ENCODE data around the gene CADM2. TPM values are rescaled to one million over a fixed set of nuclear protein-coding genes. Genes with fewer than 3 reads are reported as not detected.

CADM2 gene
- total and polyA plus RNA-seq, 3 donors from 2014 or later: 1.3 to 4.0 (median 2.7) TPM

DNA sequence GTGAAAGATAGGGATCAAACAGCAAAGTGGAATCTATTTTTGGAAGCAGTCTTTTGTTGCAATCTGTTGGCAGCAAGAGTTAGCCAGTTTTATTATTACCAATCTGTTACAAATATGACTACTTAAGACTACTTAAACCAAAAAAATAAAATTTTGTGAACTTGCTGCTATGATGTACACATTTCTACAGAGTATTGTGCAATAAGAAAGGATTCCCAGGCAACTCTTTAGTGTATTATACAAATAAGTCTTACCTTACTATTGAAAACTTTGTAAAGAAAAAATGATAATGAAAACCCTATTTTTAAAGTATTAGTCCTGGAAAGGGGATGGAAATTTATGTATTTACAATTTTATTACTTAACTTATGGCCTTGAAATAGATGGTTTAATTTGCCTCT, 44.7 kb downstream of the CADM2 start:
- Histone ChIP-seq H3K4me3 (no peak overlapping the region), H3K9me3 (no peaks in the 10 kb centered on the region), H3K27me3 (no peaks in the 10 kb centered on the region), H3K36me3 (ENCODE audit: low read depth, missing control alignments) (no peaks in the 10 kb centered on the region), H3K27ac (no peak overlapping the region), H3K4me1 (no peaks in the 10 kb centered on the region)
- intact Hi-C loops (cut with DNase I; ENCODE audit: low total_unique reads): no loop called here
- TF ChIP-seq POLR2A (IDR thresholded peaks at IDR 0.05): no peak
- TF ChIP-seq, protein P1, sequence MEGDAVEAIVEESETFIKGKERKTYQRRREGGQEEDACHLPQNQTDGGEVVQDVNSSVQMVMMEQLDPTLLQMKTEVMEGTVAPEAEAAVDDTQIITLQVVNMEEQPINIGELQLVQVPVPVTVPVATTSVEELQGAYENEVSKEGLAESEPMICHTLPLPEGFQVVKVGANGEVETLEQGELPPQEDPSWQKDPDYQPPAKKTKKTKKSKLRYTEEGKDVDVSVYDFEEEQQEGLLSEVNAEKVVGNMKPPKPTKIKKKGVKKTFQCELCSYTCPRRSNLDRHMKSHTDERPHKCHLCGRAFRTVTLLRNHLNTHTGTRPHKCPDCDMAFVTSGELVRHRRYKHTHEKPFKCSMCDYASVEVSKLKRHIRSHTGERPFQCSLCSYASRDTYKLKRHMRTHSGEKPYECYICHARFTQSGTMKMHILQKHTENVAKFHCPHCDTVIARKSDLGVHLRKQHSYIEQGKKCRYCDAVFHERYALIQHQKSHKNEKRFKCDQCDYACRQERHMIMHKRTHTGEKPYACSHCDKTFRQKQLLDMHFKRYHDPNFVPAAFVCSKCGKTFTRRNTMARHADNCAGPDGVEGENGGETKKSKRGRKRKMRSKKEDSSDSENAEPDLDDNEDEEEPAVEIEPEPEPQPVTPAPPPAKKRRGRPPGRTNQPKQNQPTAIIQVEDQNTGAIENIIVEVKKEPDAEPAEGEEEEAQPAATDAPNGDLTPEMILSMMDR (IDR thresholded peaks at IDR 0.05): no peak
- no peak for DNase-seq

DNA sequence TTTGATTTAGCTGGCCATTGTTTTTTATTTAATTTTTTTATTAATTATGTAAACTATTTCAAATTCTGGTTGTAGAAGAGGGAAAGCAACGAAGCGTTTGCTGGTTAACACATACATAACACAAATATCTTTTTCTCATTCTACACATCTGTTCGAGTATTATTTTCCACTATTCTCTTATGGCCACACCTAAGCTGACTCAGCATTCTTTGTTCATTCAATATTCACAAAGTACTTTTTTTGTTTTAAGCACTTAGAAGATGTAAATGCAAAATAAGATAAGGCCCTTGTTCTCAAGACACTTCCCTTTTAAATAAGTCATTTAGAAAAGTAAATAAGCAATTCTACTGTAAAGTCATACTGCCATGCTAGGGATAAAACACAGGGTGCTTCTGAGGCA, 45.4 kb downstream of the CADM2 start:
- H3K27ac ChIP-seq: no peak overlapping the region
- 89 to 94% methylated on average over 3 of the region's 3 CpGs for WGBS, 2 donors
- no peak for DNase-seq
- no peaks in the 10 kb centered on the region for H3K27me3 ChIP-seq
- no peaks in the 10 kb centered on the region for H3K9me3 ChIP-seq
- TF ChIP-seq POLR2A (IDR thresholded peaks at IDR 0.05): no peak
- TF ChIP-seq, protein P1 (IDR thresholded peaks at IDR 0.05): no peak
- no peak overlapping the region for H3K4me3 ChIP-seq
- H3K4me1 ChIP-seq: no peaks in the 10 kb centered on the region
- intact Hi-C loops (cut with DNase I; ENCODE audit: low total_unique reads): no loop called here
- no peaks in the 10 kb centered on the region for H3K36me3 ChIP-seq (ENCODE audit: low read depth, missing control alignments)

DNA sequence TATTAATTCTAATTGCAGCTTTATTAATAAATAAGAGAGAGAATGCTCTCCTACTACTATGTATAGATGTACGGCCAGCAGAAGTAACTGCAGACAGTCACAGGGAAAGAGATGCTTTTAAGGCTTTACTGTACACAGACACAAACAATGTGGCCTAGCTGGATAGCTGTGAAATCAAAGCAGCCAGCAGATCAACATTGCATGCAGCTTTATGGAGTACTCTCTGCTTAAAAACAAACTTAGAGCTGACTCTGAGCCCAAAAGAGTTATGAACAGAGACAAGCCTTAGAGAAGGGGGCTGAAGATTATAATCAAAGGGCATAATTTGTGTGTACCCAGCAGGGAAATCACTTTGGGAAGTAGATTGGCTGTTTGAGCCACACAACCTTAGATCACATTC, 47.2 kb downstream of the CADM2 start:
- H3K9me3 ChIP-seq: no peaks in the 10 kb centered on the region
- 88 to 95% methylated on average over 1 of the region's 1 CpG for WGBS, 2 donors
- H3K4me3 ChIP-seq: no peak overlapping the region
- no peak for DNase-seq
- H3K4me1 ChIP-seq: no peaks in the 10 kb centered on the region
- TF ChIP-seq POLR2A (IDR thresholded peaks at IDR 0.05): no peak
- TF ChIP-seq, protein P1 (IDR thresholded peaks at IDR 0.05): no peak
- no peaks in the 10 kb centered on the region for H3K36me3 ChIP-seq (ENCODE audit: low read depth, missing control alignments)
- H3K27ac ChIP-seq: no peak overlapping the region
- intact Hi-C loops (cut with DNase I; ENCODE audit: low total_unique reads): no loop called here
- no peaks in the 10 kb centered on the region for H3K27me3 ChIP-seq

DNA sequence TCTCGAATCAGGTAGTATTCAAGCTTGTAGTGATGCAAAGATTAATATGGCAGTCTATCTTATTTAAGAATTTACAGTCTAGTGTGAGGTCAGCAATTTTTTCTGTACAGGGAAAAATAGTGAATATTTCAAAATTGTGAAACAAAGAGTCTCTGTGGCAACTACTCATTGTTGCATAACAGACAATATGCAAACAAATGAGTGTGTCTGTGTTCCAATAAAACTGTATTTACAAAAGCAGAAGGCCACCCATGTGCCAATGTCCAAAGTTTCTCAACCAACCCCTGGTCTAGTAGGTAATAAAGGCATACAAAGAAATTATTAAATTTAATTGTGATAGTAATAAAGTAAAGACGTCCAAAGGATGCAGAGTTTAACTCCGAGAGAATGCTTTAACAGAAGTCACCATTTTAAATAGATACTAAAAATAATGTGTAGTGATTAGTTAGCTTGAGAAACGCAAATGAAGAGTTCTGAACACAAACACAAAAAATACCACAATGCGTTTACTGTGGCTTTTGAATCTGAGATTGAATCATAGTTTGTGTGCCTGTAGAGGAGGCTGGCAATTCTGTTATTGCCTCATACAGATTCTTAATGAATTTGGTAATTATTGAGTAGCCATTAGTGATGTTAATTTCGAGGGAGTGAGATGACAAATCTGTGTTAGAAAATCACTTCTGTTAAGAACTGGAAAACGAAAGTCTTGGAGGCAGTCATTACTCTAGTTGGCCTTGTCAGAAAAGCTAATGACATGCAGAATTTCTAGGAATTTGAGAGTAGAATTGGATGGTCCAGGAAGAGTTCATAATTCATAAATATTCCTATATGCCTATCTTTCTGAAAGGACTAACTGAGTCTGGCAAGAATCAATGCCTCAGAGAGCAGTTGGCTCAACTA, 48.7 kb downstream of the CADM2 start:
- 83 to 85% methylated on average over 7 of the region's 7 CpGs for WGBS, 2 donors
- H3K4me1 ChIP-seq: no peaks in the 10 kb centered on the region
- no peaks in the 10 kb centered on the region for H3K36me3 ChIP-seq (ENCODE audit: low read depth, missing control alignments)
- no peak overlapping the region for H3K27ac ChIP-seq
- no peak overlapping the region for H3K4me3 ChIP-seq
- intact Hi-C loops (cut with DNase I; ENCODE audit: low total_unique reads): no loop called here
- no peak for DNase-seq
- TF ChIP-seq, protein P1 (IDR thresholded peaks at IDR 0.05): no peak
- TF ChIP-seq POLR2A (IDR thresholded peaks at IDR 0.05): no peak
- H3K9me3 ChIP-seq: no peaks in the 10 kb centered on the region
- no peaks in the 10 kb centered on the region for H3K27me3 ChIP-seq

DNA sequence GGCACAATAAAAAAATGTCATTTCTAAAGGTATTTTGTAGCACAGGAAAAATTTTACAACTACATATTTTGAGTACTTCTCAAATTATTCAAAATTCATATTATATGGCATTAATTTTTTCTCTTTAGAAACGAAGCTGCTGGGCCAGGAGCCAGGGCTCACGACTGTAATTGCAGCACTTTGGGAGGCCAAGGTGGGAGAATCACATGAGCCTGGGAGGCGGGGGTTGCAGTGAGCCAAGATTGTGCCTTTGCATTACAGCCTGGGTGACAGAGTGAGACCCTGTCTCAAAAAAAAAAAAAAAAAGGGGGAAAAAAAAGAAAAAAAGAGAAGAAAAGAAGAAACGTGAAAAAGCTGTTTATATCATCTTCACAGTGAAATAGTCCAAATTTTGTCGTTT, 62.0 kb downstream of the CADM2 start:
- TF ChIP-seq, protein P1 (IDR thresholded peaks at IDR 0.05): no peak
- TF ChIP-seq POLR2A (IDR thresholded peaks at IDR 0.05): no peak
- H3K4me3 ChIP-seq: no peak overlapping the region
- no peaks in the 10 kb centered on the region for H3K36me3 ChIP-seq (ENCODE audit: low read depth, missing control alignments)
- no peaks in the 10 kb centered on the region for H3K27me3 ChIP-seq
- WGBS, 2 donors: 68 to 72% methylated on average over 5 of the region's 5 CpGs
- no peaks in the 10 kb centered on the region for H3K4me1 ChIP-seq
- intact Hi-C loops (cut with DNase I; ENCODE audit: low total_unique reads): no loop called here
- no peak overlapping the region for H3K27ac ChIP-seq
- DNase-seq: no peak
- no peaks in the 10 kb centered on the region for H3K9me3 ChIP-seq
